ENCODE results near the gene LRP4.

LRP4 gene

GRCh38 chr11:46920755-46921154, 2.4 kb upstream of the LRP4 start:
- no peak for DNase-seq

GRCh38 chr11:46918788-46919513, 601 bp upstream of the LRP4 start:
- DNase-seq = no peak

DNA sequence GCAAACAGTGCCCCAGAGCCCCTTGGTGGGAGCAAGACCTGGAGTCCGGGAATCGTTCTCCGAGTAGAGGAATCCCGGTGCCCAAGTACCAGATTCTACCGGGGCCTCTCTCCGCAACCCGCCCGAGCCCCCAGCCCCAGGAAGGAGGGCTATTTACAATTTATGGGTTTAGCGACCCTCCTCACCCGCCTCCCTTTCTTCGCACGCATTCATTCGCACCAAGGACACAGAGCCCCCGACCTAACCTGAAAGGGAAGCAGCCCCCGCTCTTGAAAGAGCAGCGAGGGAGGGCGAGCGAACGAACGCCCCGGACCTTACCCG, 628 bp downstream of the LRP4 start:
- no peak for DNase-seq

GRCh38 chr11:46917109-46917761, 1.1 kb downstream of the LRP4 start:
- no peak for DNase-seq

GRCh38 chr11:46916286-46917108, 1.9 kb downstream of the LRP4 start:
- no peak for DNase-seq

- DNase-seq = no peak
Measured at GRCh38 chr11:46914910-46915309, 3.4 kb downstream of the LRP4 start.

DNA sequence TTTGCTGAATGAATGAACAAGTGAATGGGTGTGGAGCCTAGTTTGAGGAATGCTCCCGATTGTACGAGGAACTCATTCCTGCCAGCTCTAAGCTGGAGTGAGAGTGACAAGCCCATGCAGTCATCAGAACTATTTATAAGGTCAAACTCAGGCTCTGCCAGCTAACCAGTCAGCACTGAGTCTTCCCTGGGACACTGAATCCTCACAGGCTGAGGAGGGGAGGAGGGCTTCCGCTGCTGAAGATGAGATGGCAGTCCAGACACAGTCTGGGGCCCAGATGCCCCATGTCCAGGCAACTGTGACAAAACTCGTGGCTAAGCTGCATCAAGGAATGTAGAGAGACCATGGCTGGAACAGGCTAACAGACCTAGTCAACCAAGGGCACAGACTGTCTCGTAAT, 4.0 kb downstream of the LRP4 start:
- DNase-seq = no peak

- DNase-seq = no peak
Measured at GRCh38 chr11:46913484-46913883, 4.9 kb downstream of the LRP4 start.

DNA sequence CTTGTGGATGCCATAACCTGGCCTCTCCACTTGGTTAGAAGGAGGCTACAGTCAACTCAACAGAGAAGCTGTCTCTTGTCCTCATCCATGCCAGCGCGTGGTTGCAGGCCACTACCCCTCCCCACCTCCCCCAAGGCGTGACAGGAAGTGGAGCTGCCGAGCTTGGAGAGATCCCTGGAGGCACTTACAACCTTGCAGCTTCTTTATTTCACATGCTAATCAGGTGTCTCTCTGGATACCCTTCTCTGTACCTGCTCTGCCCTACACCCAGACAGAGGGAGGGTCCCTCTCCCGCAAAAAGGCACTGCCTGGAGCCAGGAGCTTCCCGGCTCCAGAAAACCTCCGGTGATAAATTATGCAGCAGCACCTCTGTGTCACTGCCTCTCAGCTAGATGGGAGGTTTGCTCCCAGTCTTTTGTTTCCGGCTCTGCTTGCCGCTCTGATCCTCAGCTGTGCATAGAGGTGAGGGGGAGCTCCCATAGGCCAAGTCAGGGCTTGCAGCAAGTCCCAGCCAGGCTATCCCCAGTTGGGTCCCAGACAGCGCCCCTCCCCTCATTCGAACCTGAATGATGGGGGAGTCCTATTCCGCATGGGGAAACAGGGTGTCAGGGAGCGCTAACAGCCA, 5.7 kb downstream of the LRP4 start:
- DNase-seq = peak; percentile 31

GRCh38 chr11:46907606-46908005, 10.7 kb downstream of the LRP4 start:
- DNase-seq = no peak

- no peak for DNase-seq
Measured at GRCh38 chr11:46906609-46907041, 11.7 kb downstream of the LRP4 start.

DNA sequence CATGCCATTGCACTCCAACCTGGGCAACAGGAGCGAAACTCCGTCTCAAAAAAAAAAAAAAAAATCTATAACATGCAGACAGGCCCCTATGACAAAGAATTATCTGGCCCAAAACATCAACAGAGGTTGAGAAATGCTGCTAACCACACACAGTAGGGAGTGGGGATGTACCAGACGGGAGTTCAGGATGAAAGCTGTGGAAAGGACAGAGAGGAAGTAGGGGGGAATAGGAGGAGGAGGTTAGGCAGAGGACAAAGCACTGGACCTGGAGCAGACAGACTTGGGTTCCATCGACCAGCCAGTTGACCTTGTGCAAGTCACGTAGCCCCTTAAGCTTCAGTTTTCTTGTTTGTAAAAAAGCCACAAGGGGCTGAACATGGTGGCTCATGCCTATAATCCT, 12.5 kb downstream of the LRP4 start:
- no peak for DNase-seq

- no peak for DNase-seq
Measured at GRCh38 chr11:46903846-46904245, 14.5 kb downstream of the LRP4 start.

DNA sequence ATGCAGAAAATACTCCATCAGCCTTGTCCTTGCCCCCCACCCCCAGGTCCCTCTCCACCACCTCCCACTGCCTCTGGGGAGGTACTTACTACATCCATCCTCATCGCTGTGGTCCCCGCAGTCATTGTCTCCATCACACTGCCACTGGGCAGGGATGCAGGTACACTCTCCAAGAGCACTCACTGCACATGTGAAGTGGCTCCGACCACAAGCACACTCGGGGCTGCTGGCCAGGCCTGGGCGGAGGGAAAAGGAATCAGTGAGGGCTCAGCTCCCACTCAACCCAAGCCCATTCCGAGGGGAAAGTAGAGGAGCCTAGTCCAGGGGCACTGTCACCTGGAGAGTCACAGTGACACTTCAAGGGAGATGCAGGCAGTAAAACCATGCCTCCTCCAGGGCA, 15.7 kb downstream of the LRP4 start:
- no peak for DNase-seq

GRCh38 chr11:46901156-46901555, 17.2 kb downstream of the LRP4 start:
- DNase-seq = no peak

- no peak for DNase-seq
Measured at GRCh38 chr11:46900091-46900746, 18.1 kb downstream of the LRP4 start.

- DNase-seq = no peak
Measured at GRCh38 chr11:46899501-46900025, 18.8 kb downstream of the LRP4 start.

DNA sequence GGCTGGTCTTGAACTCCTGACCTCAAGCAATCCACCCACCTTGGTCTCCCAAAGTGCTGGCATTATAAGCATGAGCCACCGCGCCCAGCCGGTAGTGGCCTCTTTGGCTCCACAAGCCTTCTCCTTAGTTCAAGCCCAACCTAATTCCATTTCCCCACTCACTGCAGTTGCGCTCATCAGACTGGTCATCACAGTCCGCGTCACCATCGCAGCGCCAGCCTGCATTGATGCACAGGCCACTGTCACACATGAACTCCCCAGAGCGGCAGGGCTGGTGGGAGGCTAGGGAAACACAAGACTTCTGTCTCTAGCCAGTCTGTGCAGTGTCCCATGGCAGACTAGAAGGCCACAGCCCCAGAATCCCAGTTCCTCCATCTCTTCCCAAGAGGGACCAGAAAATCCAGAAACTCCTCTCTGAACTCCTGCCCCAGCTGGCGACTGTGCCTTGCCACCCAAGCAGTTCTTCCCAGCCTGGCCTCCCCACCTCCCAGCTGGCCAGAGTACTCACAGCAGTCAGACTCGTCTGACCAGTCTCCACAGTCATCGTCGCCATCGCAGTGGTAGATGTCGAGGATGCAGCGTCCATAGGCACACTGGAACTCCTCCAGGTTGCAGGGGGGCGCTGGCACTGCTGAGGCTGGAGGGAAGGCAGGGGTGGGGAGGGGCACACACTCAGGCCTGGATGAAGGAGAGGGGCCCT, 19.8 kb downstream of the LRP4 start:
- DNase-seq = no peak

GRCh38 chr11:46896719-46897406, 21.5 kb downstream of the LRP4 start:
- DNase-seq = peak; percentile 29

GRCh38 chr11:46895821-46896220, 22.5 kb downstream of the LRP4 start:
- no peak for DNase-seq

DNA sequence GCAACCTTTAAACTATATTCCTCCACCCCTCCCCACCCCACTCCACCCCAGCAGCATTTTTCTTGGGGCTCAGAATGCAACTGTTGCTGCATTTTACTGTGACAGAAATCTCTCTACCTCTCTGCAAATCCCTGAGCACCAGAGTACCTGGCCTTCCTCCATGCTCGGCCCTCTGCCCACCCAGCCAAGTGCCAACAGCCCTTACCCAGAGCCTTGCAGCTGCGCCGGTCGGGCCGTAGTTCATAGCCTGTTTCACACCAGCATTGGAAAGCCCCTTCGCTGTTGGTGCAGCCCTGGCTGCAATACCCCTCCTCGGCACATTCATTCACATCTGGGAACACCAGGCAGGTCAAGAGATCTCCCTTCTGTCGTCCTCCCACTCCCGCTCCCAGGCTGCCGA, 23.4 kb downstream of the LRP4 start:
- DNase-seq = no peak
